Fibroblast of pulmonary artery (primary cell): ENCODE measurements around the gene LYRM4.
A peak's percentile ranks its signal among the peaks of the same experiment; 100 is the strongest.

Experiments
- DNase-seq: peaks from one replicate; pipeline ENCODE4 v3.0.0-alpha.2; 2010; ENCODE audit warnings: low read depth
- H3K4me3 ChIP-seq: replicated peaks from 2 replicates; pipeline ENCODE4 v1.5.1; 2011; ENCODE audit warnings: low read depth, mild to moderate bottlenecking, control low read depth, low read length, moderate library complexity
- TF ChIP-seq, protein P1 (sequence below): IDR thresholded peaks from 2 replicates; pipeline ENCODE4 v1.5.1; 2011; ENCODE audit warnings: mild to moderate bottlenecking, control low read depth, low read length, inconsistent platforms; ENCODE audit errors: missing control alignments

Gene LYRM4

DNA sequence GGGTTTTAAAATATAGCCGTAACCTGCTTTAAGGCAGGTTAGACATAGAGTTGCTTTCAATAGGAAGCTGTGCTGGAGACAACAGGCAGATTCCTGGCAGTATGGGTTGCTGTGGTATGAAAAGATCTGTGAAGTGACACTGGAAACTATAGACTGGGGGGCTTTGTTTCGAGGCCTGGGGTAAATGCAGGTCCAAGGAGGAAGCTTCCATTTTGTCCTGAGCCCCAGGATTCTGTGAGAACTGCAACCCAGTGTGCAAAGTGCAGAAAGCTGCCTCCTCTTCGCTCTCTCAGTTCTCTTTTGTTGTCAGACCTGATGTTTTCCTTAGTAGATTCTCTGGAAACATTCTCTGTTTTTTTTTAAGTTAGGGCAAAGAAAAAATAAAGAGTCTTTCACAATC is 86.9 kb downstream of the LYRM4 start:
- TF ChIP-seq, protein P1, sequence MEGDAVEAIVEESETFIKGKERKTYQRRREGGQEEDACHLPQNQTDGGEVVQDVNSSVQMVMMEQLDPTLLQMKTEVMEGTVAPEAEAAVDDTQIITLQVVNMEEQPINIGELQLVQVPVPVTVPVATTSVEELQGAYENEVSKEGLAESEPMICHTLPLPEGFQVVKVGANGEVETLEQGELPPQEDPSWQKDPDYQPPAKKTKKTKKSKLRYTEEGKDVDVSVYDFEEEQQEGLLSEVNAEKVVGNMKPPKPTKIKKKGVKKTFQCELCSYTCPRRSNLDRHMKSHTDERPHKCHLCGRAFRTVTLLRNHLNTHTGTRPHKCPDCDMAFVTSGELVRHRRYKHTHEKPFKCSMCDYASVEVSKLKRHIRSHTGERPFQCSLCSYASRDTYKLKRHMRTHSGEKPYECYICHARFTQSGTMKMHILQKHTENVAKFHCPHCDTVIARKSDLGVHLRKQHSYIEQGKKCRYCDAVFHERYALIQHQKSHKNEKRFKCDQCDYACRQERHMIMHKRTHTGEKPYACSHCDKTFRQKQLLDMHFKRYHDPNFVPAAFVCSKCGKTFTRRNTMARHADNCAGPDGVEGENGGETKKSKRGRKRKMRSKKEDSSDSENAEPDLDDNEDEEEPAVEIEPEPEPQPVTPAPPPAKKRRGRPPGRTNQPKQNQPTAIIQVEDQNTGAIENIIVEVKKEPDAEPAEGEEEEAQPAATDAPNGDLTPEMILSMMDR = no peak
- no peak overlapping the region for H3K4me3 ChIP-seq
- no peak for DNase-seq

DNA sequence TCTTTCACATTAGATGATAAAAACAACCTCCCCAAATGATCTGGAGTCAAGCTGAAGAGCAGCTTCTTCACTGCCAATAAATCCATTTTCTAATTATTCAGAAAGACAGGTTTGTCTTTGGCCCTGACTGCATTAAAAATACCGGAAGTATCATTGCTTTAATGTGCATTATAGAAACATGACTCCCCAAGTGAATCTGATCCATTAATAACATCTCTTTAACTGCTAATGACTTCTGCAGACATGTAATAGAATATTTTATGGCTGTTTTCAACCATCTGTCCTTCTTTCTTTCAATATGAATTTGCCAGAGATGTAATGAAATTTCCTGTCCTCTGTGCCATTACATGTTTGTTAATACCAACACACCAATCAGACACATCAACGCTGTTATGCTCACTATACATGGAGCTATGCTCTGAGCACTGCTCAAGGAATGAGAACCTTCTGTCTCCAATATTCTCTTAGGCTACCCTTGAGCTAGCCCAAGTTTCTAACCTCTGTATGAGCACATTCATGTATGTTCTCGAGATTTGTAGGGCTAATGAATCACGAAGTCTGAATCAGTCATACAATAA is 87.8 kb downstream of the LYRM4 start:
- no peak for DNase-seq
- TF ChIP-seq, protein P1 = no peak
- no peak overlapping the region for H3K4me3 ChIP-seq

DNA sequence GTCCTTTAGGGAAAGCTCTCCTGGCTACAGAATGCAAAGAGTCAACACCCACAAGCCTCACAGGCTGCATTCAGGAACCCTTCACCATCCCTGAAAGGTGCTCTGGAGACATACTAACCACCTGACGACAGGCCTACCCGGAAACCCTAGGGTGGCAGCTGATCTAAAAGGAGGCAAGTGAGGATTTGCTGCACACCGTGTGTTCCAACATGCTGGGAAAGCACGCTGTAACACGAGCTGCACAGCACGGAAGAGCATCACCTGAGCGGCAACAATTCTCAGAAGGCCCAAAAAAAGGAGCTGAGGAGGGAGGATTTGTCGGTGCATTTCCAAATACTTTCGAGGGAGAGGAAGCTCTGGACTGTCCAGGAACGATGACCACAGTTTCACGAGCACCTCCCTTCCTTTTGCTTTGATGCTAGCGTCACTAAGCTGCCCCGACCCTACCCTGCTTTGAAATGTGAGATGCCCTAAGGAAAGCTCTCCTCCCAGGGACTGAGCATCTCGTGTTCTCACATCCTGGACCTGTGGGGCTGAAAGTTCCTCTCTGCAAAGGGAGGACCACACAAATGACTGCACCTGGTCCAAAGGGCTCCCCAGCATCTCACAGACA is 88.6 kb downstream of the LYRM4 start:
- no peak overlapping the region for H3K4me3 ChIP-seq
- TF ChIP-seq, protein P1 = no peak
- DNase-seq = no peak

DNA sequence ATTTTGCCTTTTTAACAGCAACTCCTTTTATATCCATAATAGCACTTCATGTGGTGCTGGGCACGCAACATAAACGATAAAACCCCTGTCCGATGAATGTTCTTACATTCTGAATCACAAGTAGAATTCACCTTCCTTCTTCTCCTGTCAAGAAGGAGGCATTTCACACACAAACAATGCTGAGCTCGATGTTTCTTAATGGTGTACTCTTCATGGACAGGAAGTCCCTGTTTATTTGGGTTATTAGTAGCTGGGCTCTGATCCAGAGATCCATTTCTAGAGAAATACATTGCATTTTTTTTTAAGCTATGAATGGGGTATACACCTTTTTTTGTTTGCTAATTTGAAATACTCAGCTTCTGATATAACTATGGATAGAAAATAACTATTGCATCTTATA is 93.2 kb downstream of the LYRM4 start:
- DNase-seq = peak; percentile 46
- no peak overlapping the region for H3K4me3 ChIP-seq
- TF ChIP-seq, protein P1 = no peak

DNA sequence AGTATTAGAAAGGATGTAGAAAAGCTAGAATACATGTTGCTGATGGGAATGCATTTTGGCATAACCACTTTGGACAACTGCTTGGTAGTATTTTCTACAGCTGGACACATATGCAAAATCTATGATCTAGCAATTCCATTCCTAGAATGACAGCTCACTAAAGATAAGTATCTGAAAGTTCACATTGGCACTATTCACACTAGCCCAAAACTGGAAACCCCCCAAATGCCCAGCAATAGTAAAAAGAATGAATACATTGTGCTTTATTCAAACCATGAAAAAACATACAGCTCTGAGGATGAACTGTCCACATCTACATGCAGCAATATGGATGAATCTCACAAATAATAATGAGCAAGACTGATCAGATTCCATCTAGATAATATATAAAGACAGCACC is 96.7 kb downstream of the LYRM4 start:
- TF ChIP-seq, protein P1 = no peak
- no peak overlapping the region for H3K4me3 ChIP-seq
- no peak for DNase-seq

DNA sequence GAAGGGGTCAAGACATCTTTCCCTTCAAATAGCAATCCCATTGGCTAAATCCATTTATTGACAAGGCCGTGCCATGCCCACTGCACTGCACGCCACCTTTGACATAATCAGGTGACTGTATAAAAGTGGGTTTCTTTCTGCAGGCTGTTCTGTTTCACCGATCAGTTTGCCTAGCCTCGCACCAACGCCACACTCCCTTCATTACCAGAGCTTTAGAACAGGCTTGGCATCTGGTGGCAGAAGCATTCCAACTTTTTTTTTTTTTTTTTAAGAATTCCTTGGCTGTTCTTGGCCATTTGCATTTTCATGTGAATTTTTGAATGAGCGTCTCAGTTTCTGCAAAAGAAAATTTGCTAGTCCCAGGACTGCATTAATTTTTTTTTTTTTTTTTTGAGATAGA is 97.5 kb downstream of the LYRM4 start:
- no peak for DNase-seq
- TF ChIP-seq, protein P1 = no peak
- H3K4me3 ChIP-seq = no peak overlapping the region

DNA sequence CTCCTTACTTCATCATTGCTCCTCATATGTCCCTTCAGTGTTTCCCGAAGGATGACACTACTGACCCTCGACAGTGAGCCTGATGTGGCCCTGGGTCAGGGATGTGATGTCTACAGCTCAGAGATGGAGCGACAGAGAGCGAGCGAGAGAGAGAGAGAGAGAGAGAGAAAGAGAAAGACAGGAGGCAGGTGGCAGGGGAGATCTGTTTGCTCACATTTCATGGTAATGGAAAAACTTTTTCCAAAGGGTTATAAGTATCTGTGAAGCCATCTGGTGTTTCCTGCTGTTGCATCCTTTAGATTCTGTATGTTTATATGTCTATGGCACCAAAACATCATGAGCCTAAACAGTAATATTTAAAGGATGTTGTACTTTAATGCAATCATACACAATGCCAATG is 98.4 kb downstream of the LYRM4 start:
- no peak overlapping the region for H3K4me3 ChIP-seq
- DNase-seq = no peak
- TF ChIP-seq, protein P1 = no peak
